PC-9 (cell line): ENCODE results near the gene AOAH.

ENCODE experiments used
- EZH2 ChIP-seq: fragments of 200-600 bp; sonication (generic); IDR thresholded peaks from 2 replicates; pipeline ENCODE4 v1.8.0; 2017; ENCODE audit warnings: antibody characterized with exemption, low read depth
- TF ChIP-seq, protein P1 (sequence below): fragments of 200-600 bp; sonication (generic); conservative IDR thresholded peaks from 2 replicates; pipeline ENCODE4 v1.6.1; 2017; ENCODE audit warnings: mixed run types, antibody characterized with exemption, mild to moderate bottlenecking, moderate library complexity

DNA sequence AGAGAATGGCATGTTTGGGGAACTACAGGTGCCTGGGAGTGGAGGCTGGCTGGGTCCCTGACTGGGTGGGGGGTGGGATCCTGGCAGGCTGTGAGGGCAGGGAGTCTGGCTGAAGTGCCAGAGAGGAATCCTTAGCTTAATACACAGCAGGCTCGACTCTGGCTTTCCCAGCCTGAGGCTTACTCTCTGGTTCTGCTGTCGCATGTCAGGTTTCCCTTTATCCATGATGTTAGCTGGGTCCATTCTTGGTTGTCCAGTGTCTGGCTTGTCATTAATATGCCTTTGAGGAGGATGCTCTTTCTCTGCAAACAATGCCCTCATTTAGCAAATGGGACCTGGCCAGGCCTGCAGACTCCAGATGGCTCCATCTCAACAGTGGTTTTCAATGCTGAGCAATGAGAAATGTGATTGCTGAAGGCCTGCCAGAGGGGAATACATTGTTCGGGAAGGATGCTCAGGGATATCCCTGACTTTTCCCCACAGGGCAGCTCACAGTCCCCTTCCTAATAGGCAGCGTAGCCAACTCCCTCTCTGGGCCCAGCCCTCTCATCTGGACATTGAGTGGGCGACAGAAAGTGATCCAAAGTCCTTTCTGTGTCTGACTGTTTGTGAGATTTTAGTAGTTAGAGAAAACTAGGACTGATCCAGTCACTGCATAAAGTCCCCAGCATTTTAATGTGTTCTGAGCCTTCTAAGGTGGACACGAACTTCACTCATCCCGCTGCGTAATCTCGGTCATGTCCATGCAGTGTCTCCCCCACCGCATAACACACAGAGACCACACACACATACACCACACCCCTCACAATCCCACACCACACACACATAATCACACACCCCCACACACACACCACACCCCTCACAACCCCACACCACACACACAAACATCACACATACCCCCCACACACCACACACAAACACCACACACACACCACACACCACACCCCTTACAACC is 209.7 kb downstream of the AOAH start:
- TF ChIP-seq, protein P1, sequence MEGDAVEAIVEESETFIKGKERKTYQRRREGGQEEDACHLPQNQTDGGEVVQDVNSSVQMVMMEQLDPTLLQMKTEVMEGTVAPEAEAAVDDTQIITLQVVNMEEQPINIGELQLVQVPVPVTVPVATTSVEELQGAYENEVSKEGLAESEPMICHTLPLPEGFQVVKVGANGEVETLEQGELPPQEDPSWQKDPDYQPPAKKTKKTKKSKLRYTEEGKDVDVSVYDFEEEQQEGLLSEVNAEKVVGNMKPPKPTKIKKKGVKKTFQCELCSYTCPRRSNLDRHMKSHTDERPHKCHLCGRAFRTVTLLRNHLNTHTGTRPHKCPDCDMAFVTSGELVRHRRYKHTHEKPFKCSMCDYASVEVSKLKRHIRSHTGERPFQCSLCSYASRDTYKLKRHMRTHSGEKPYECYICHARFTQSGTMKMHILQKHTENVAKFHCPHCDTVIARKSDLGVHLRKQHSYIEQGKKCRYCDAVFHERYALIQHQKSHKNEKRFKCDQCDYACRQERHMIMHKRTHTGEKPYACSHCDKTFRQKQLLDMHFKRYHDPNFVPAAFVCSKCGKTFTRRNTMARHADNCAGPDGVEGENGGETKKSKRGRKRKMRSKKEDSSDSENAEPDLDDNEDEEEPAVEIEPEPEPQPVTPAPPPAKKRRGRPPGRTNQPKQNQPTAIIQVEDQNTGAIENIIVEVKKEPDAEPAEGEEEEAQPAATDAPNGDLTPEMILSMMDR: no peak
- TF ChIP-seq EZH2: no peak
